ENCODE data around the gene USE1. TPM values are rescaled to one million over a fixed set of nuclear protein-coding genes. Genes with fewer than 3 reads are reported as not detected.

Gene USE1
- total RNA-seq, 1 experiment from 2014 or later: 26.2 TPM

DNA sequence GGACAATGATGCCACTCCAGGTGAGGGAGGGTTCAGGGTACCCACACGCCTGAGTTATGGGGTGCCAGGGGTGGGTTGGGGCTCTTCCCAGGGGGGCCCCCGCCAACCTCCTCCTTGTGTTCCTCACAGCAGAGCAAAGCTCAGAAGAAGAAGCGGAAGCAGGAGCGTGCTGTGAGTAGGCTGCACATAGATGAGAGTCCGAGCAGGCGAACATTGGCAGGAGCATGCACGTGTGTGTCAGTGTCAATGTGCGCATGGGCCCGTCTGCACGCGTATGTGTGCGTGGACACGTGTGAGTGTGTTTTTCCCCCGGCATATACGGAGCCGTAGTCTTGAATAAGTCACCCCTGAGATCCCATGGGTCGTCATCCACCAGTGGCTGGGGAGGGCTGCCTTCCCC lies 12.4 kb upstream of the USE1 start:
- no peak for TF ChIP-seq TCF7L2 (IDR thresholded peaks at IDR 0.05; ENCODE audit: low read depth, low read length)
- no peak for TF ChIP-seq POLR2AphosphoS5 (IDR thresholded peaks at IDR 0.05; ENCODE audit: low read depth, low read length)
- DNase-seq (ENCODE audit: low read depth, low spot score) (no peak), ATAC-seq (no peak)
- BruUV-seq (replicated peaks): no TSS peak
- no peaks in the 10 kb centered on the region for H3K27me3 ChIP-seq (ENCODE audit: control insufficient read depth, insufficient read depth, low read length)
- ChIA-PET CTCF (no interaction called here), POLR2A (no interaction called here)
- H3K4me1 ChIP-seq (ENCODE audit: control insufficient read depth, insufficient read depth, low read length): no peaks in the 10 kb centered on the region
- H3K4me3 ChIP-seq (ENCODE audit: low read depth in 2 of 2, low read length in 2 of 2): no peak overlapping the region
- intact Hi-C loops (cut with micrococcal nuclease; ENCODE audit: unreplicated experiment): no loop called here
- H3K27ac ChIP-seq (ENCODE audit: low read length): no peak overlapping the region
- in situ Hi-C loops (cut with HindIII; ENCODE audit: low pct_unique_long_range_greater_than_20kb, low sequenced_read_pairs): no loop called here
- H3K9me3 ChIP-seq (ENCODE audit: control insufficient read depth, insufficient read depth, low read depth, low read length): no peaks in the 10 kb centered on the region
- H3K36me3 ChIP-seq (ENCODE audit: control insufficient read depth, insufficient read depth, low read length): no peaks in the 10 kb centered on the region; the same call in 1 of the 2 replicates

DNA sequence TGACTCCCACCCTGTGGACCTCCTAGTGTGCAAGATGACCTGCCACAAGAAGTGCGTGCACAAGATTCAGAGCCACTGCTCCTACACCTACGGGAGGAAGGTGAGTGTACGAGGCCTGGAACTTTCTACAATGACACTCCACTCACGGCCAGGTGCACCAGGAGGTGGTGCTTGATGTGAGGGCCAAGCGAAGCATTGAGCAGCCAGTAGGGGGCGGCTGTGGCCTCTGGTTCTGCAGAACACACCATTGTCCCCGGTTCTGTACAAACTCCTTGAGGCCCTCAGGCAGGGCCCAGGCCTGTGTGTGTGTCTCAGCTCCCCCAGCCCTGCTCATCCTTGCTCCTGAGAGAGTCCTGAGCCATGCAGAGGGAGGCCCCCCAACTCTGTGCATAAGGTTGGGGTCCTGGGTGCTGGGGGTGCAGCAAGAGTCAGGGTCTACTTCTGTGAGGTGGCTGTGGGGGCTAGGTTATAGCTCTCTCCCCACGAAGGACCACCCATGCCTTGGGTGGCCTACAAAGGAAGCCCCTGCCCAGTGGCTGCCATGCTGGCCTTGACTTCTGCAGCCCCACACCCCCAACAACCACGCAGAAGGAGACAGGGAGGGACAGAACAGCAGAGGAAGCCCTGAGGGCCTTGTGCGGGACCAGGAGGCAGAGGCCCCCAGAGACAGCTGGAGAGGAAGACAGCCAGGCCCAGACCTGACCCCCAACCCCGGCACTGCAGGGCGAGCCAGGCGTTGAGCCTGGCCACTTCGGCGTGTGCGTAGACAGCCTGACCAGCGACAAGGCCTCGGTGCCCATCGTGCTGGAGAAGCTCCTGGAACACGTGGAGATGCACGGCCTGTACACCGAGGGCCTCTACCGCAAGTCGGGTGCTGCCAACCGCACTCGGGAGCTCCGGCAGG lies 9.7 kb upstream of the USE1 start:
- H3K4me1 ChIP-seq (ENCODE audit: control insufficient read depth, insufficient read depth, low read length): no peaks in the 10 kb centered on the region
- CTCF ChIA-PET: no interaction called here
- ATAC-seq (peak; percentile 55), DNase-seq (ENCODE audit: low read depth, low spot score) (no peak)
- H3K27me3 ChIP-seq (ENCODE audit: control insufficient read depth, insufficient read depth, low read length): no peaks in the 10 kb centered on the region
- H3K9me3 ChIP-seq (ENCODE audit: control insufficient read depth, insufficient read depth, low read depth, low read length): no peaks in the 10 kb centered on the region
- in situ Hi-C loops (cut with HindIII; ENCODE audit: low pct_unique_long_range_greater_than_20kb, low sequenced_read_pairs): no loop called here
- no TSS peak for BruUV-seq (replicated peaks)
- no peaks in the 10 kb centered on the region; the same call in 1 of the 2 replicates for H3K36me3 ChIP-seq (ENCODE audit: control insufficient read depth, insufficient read depth, low read length)
- H3K4me3 ChIP-seq (ENCODE audit: low read depth in 2 of 2, low read length in 2 of 2): no peak overlapping the region
- intact Hi-C loops (cut with micrococcal nuclease; ENCODE audit: unreplicated experiment): no loop called here
- H3K27ac ChIP-seq (ENCODE audit: low read length): no peak overlapping the region
- POLR2A ChIA-PET: no interaction called here
- TF ChIP-seq, protein P1, sequence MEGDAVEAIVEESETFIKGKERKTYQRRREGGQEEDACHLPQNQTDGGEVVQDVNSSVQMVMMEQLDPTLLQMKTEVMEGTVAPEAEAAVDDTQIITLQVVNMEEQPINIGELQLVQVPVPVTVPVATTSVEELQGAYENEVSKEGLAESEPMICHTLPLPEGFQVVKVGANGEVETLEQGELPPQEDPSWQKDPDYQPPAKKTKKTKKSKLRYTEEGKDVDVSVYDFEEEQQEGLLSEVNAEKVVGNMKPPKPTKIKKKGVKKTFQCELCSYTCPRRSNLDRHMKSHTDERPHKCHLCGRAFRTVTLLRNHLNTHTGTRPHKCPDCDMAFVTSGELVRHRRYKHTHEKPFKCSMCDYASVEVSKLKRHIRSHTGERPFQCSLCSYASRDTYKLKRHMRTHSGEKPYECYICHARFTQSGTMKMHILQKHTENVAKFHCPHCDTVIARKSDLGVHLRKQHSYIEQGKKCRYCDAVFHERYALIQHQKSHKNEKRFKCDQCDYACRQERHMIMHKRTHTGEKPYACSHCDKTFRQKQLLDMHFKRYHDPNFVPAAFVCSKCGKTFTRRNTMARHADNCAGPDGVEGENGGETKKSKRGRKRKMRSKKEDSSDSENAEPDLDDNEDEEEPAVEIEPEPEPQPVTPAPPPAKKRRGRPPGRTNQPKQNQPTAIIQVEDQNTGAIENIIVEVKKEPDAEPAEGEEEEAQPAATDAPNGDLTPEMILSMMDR (IDR thresholded peaks at IDR 0.05): peak; percentile 77
- TF ChIP-seq SIN3A (IDR thresholded peaks at IDR 0.05; ENCODE audit: borderline replicate concordance, insufficient read depth, low read depth, low read length): no peak

DNA sequence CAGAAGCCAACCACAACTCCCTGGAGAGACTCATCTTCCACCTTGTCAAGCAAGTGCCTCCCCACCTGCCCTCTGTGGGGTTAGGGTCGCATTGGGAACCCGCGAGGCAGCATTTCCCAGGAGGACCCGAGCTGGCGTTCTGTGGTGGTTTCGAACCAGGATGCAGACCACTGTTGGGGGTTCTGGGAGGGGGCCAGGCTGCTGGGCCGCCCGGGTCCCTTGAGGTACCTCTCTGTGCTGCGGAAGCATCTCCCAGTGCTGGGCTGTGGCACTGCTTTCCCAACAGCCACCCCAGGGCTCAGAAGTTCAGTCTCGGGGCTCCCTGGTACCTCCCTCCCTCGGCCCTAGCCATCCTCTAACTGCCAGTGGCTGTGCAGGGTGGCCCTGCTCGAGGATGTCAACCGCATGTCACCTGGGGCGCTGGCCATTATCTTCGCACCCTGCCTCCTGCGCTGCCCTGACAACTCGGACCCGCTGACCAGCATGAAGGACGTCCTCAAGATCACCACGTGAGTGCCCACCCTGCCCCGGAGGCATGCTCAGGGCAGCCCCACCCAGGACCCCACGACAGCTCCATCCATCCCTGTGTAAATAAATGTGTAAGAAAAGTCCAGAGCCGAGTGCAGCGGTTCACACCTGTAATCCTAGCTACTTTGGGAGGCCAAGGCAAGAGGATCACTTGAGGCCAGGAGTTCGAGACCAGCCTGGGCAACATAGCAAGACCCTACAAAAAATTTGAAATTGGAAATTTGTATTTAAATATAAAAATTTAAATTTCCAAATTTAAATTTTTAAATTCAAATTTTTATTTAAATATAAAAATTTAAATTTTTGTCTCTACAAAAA lies 8.2 kb upstream of the USE1 start:
- ChIA-PET CTCF (no interaction called here), POLR2A (no interaction called here)
- BruUV-seq (replicated peaks): no TSS peak
- Histone ChIP-seq H3K4me3 (ENCODE audit: low read depth in 2 of 2, low read length in 2 of 2) (no peak overlapping the region), H3K27ac (ENCODE audit: low read length) (no peak overlapping the region), H3K9me3 (ENCODE audit: control insufficient read depth, insufficient read depth, low read depth, low read length) (no peaks in the 10 kb centered on the region), H3K27me3 (ENCODE audit: control insufficient read depth, insufficient read depth, low read length) (no peaks in the 10 kb centered on the region), H3K4me1 (ENCODE audit: control insufficient read depth, insufficient read depth, low read length) (no peaks in the 10 kb centered on the region), H3K36me3 (ENCODE audit: control insufficient read depth, insufficient read depth, low read length) (no peaks in the 10 kb centered on the region; the same call in 1 of the 2 replicates)
- TF ChIP-seq, protein P1 (IDR thresholded peaks at IDR 0.05): no peak
- TF ChIP-seq SIN3A (IDR thresholded peaks at IDR 0.05; ENCODE audit: borderline replicate concordance, insufficient read depth, low read depth, low read length) (no peak), TCF7L2 (IDR thresholded peaks at IDR 0.05; ENCODE audit: low read depth, low read length) (no peak), POLR2AphosphoS5 (IDR thresholded peaks at IDR 0.05; ENCODE audit: low read depth, low read length) (no peak)
- TF ChIP-seq, protein P2, sequence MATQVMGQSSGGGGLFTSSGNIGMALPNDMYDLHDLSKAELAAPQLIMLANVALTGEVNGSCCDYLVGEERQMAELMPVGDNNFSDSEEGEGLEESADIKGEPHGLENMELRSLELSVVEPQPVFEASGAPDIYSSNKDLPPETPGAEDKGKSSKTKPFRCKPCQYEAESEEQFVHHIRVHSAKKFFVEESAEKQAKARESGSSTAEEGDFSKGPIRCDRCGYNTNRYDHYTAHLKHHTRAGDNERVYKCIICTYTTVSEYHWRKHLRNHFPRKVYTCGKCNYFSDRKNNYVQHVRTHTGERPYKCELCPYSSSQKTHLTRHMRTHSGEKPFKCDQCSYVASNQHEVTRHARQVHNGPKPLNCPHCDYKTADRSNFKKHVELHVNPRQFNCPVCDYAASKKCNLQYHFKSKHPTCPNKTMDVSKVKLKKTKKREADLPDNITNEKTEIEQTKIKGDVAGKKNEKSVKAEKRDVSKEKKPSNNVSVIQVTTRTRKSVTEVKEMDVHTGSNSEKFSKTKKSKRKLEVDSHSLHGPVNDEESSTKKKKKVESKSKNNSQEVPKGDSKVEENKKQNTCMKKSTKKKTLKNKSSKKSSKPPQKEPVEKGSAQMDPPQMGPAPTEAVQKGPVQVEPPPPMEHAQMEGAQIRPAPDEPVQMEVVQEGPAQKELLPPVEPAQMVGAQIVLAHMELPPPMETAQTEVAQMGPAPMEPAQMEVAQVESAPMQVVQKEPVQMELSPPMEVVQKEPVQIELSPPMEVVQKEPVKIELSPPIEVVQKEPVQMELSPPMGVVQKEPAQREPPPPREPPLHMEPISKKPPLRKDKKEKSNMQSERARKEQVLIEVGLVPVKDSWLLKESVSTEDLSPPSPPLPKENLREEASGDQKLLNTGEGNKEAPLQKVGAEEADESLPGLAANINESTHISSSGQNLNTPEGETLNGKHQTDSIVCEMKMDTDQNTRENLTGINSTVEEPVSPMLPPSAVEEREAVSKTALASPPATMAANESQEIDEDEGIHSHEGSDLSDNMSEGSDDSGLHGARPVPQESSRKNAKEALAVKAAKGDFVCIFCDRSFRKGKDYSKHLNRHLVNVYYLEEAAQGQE (IDR thresholded peaks at IDR 0.05; ENCODE audit: insufficient read depth in 1 of 2, low read depth in 2 of 2, low read length in 1 of 2): no peak
- no peak for ATAC-seq
- in situ Hi-C loops (cut with HindIII; ENCODE audit: low pct_unique_long_range_greater_than_20kb, low sequenced_read_pairs): no loop called here
- intact Hi-C loops (cut with micrococcal nuclease; ENCODE audit: unreplicated experiment): no loop called here
- DNase-seq (ENCODE audit: low read depth, low spot score): no peak

All from Panc1 (cell line).